Measurements from ENCODE around the gene GRK5.
A peak's percentile ranks its signal among the peaks of the same experiment; 100 is the strongest.

GRK5 gene

GRCh38 chr10:119342335-119342734 lies 135.0 kb downstream of the GRK5 start:
- peaks cover 0 to 9% of the 10 kb centered on the region in 2 donors for H3K4me1 ChIP-seq (ENCODE audit: control insufficient read depth in 2 of 2, insufficient read depth in 1 of 2, low read depth in 1 of 2, low read length in 2 of 2)
- no peak overlapping the region for H2AFZ ChIP-seq (ENCODE audit: low read length)
- H2BK5ac ChIP-seq (ENCODE audit: low read length): no peak overlapping the region
- H3K79me1 ChIP-seq (ENCODE audit: low read depth, low read length): no peaks in the 10 kb centered on the region
- H3K23ac ChIP-seq (ENCODE audit: low read depth, low read length, poor library complexity): no peak overlapping the region
- H2BK15ac ChIP-seq (ENCODE audit: low read length): no peak overlapping the region
- H3K27me3 ChIP-seq (ENCODE audit: control insufficient read depth in 3 of 3, insufficient read depth in 3 of 3, low read depth in 1 of 3, low read length in 3 of 3): no peaks in the 10 kb centered on the region
- no peak overlapping the region for H4K91ac ChIP-seq (ENCODE audit: low read depth, low read length, poor library complexity)
- DNase-seq (ENCODE audit: low spot score): no peak
- no peak overlapping the region for H3K4me3 ChIP-seq (ENCODE audit: low read length in 2 of 2)
- H2BK120ac ChIP-seq (ENCODE audit: low read depth, low read length): no peak overlapping the region
- no peak overlapping the region for H3K18ac ChIP-seq (ENCODE audit: low read length)
- H3K36me3 ChIP-seq (replicated peaks in 1 of 2; ENCODE audit: control insufficient read depth in 2 of 2, insufficient read depth in 2 of 2, low read length in 2 of 2): peaks cover 0 to 3% of the 10 kb centered on the region in 2 donors
- no peak overlapping the region for H2BK12ac ChIP-seq (ENCODE audit: low read length)
- no peak overlapping the region for H3K27ac ChIP-seq (replicated peaks; ENCODE audit: low read length)
- H4K8ac ChIP-seq (ENCODE audit: low read depth, low read length): no peak overlapping the region
- no peak overlapping the region for H3K9ac ChIP-seq (ENCODE audit: low read depth, low read length, poor library complexity)
- no peak overlapping the region for H3K4ac ChIP-seq (ENCODE audit: low read length)
- H3K9me3 ChIP-seq (replicated peaks in 1 of 2; ENCODE audit: control insufficient read depth in 2 of 2, insufficient read depth in 1 of 2, low read depth in 1 of 2, low read length in 2 of 2): peaks cover 0 to 3% of the 10 kb centered on the region in 2 donors
- WGBS, 2 donors (ENCODE audit: extremely low coverage in 2 of 2, insufficient read length in 2 of 2, insufficient replicate concordance in 1 of 2): no CpG with 5 or more reads among the region's 9 CpGs
- H3K4me2 ChIP-seq (ENCODE audit: insufficient read depth, low read length, poor library complexity, severe bottlenecking): no peak overlapping the region
- no peak overlapping the region for H3K14ac ChIP-seq (ENCODE audit: low read length)
- peak overlapping the region; percentile 37 for H2AK5ac ChIP-seq (ENCODE audit: low read depth, low read length)

DNA sequence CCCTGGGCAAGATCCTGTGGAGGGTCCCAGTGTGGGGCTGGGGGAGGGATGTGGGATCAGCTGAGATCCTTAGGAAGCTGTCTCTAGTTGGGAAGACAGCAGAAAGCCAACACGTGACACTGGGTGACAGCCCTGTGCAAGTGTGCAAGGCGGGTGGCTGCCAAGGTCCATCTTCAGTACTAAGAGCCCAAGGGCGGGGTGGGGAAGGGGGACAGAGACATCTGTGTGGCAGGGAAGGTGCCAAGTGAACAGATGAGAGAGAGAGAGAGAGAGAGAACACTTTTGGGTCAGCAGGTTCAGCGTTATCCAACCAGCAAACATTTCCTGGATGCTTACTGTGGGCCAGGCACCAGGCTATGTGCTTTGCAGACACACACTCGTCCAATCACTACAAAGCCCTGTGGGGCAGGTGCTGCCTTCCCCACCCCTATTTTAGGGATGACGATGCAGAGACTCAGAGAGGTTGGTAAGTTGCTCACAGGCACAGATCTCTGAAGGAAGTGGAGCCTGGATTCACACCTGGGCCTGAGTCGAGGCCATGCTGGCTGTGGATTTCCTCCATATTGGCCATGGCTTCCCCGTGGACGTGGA lies 135.7 kb downstream of the GRK5 start:
- H3K9me3 ChIP-seq (replicated peaks in 1 of 2; ENCODE audit: control insufficient read depth in 2 of 2, insufficient read depth in 1 of 2, low read depth in 1 of 2, low read length in 2 of 2): peaks cover 0 to 3% of the 10 kb centered on the region in 2 donors
- H3K14ac ChIP-seq (ENCODE audit: low read length): no peak overlapping the region
- no CpG with 5 or more reads among the region's 9 CpGs for whole genome bisulfite sequencing, 2 donors (ENCODE audit: extremely low coverage in 2 of 2, insufficient read length in 2 of 2, insufficient replicate concordance in 1 of 2)
- peak overlapping the region; percentile 37 for H2AK5ac ChIP-seq (ENCODE audit: low read depth, low read length)
- no peak overlapping the region for H4K8ac ChIP-seq (ENCODE audit: low read depth, low read length)
- H3K27me3 ChIP-seq (ENCODE audit: control insufficient read depth in 3 of 3, insufficient read depth in 3 of 3, low read depth in 1 of 3, low read length in 3 of 3): no peaks in the 10 kb centered on the region
- H3K23ac ChIP-seq (ENCODE audit: low read depth, low read length, poor library complexity): no peak overlapping the region
- H3K4ac ChIP-seq (ENCODE audit: low read length): no peak overlapping the region
- no peak overlapping the region for H2BK12ac ChIP-seq (ENCODE audit: low read length)
- H2BK120ac ChIP-seq (ENCODE audit: low read depth, low read length): no peak overlapping the region
- H3K27ac ChIP-seq (replicated peaks; ENCODE audit: low read length): no peak overlapping the region
- DNase-seq (ENCODE audit: low spot score): no peak
- H3K79me1 ChIP-seq (ENCODE audit: low read depth, low read length): no peaks in the 10 kb centered on the region
- no peak overlapping the region for H3K9ac ChIP-seq (ENCODE audit: low read depth, low read length, poor library complexity)
- no peak overlapping the region for H2BK15ac ChIP-seq (ENCODE audit: low read length)
- no peak overlapping the region for H4K91ac ChIP-seq (ENCODE audit: low read depth, low read length, poor library complexity)
- no peak overlapping the region for H2AFZ ChIP-seq (ENCODE audit: low read length)
- no peak overlapping the region for H2BK5ac ChIP-seq (ENCODE audit: low read length)
- peak overlapping the region; percentile 18 for H3K18ac ChIP-seq (ENCODE audit: low read length)
- no peak overlapping the region for H3K4me2 ChIP-seq (ENCODE audit: insufficient read depth, low read length, poor library complexity, severe bottlenecking)
- H3K4me3 ChIP-seq (ENCODE audit: low read length in 2 of 2): no peak overlapping the region
- peaks cover 0 to 3% of the 10 kb centered on the region in 2 donors for H3K36me3 ChIP-seq (replicated peaks in 1 of 2; ENCODE audit: control insufficient read depth in 2 of 2, insufficient read depth in 2 of 2, low read length in 2 of 2)
- peaks cover 0 to 8% of the 10 kb centered on the region in 2 donors for H3K4me1 ChIP-seq (ENCODE audit: control insufficient read depth in 2 of 2, insufficient read depth in 1 of 2, low read depth in 1 of 2, low read length in 2 of 2)

- H3K36me3 ChIP-seq (replicated peaks in 1 of 2; ENCODE audit: control insufficient read depth in 2 of 2, insufficient read depth in 2 of 2, low read length in 2 of 2): peaks cover 0 to 3% of the 10 kb centered on the region in 2 donors
- no peak for DNase-seq (ENCODE audit: low spot score)
- peak overlapping the region; percentile 3 for H3K23ac ChIP-seq (ENCODE audit: low read depth, low read length, poor library complexity)
- no peak overlapping the region for H3K4ac ChIP-seq (ENCODE audit: low read length)
- H3K4me3 ChIP-seq (ENCODE audit: low read length in 2 of 2): no peak overlapping the region
- peaks cover 0 to 9% of the 10 kb centered on the region in 2 donors for H3K4me1 ChIP-seq (ENCODE audit: control insufficient read depth in 2 of 2, insufficient read depth in 1 of 2, low read depth in 1 of 2, low read length in 2 of 2)
- no peak overlapping the region for H2BK12ac ChIP-seq (ENCODE audit: low read length)
- H3K9me3 ChIP-seq (replicated peaks in 1 of 2; ENCODE audit: control insufficient read depth in 2 of 2, insufficient read depth in 1 of 2, low read depth in 1 of 2, low read length in 2 of 2): peaks cover 0 to 3% of the 10 kb centered on the region in 2 donors
- H2BK120ac ChIP-seq (ENCODE audit: low read depth, low read length): no peak overlapping the region
- WGBS, 2 donors (ENCODE audit: extremely low coverage in 2 of 2, insufficient read length in 2 of 2, insufficient replicate concordance in 1 of 2): no CpG with 5 or more reads among the region's 12 CpGs
- H3K27me3 ChIP-seq (ENCODE audit: control insufficient read depth in 3 of 3, insufficient read depth in 3 of 3, low read depth in 1 of 3, low read length in 3 of 3): no peaks in the 10 kb centered on the region
- H4K8ac ChIP-seq (ENCODE audit: low read depth, low read length): no peak overlapping the region
- no peak overlapping the region for H4K91ac ChIP-seq (ENCODE audit: low read depth, low read length, poor library complexity)
- no peak overlapping the region for H3K27ac ChIP-seq (replicated peaks; ENCODE audit: low read length)
- H2BK5ac ChIP-seq (ENCODE audit: low read length): no peak overlapping the region
- no peak overlapping the region for H2AFZ ChIP-seq (ENCODE audit: low read length)
- peak overlapping the region; percentile 61 for H3K14ac ChIP-seq (ENCODE audit: low read length)
- H3K18ac ChIP-seq (ENCODE audit: low read length): no peak overlapping the region
- no peak overlapping the region for H2BK15ac ChIP-seq (ENCODE audit: low read length)
- H3K9ac ChIP-seq (ENCODE audit: low read depth, low read length, poor library complexity): no peak overlapping the region
- H3K79me1 ChIP-seq (ENCODE audit: low read depth, low read length): peaks cover 2% of the 10 kb centered on the region
- H2AK5ac ChIP-seq (ENCODE audit: low read depth, low read length): no peak overlapping the region
- no peak overlapping the region for H3K4me2 ChIP-seq (ENCODE audit: insufficient read depth, low read length, poor library complexity, severe bottlenecking)
These were observed 137.0 kb downstream of the GRK5 start for GRCh38 chr10:119344381-119344780.

- Histone ChIP-seq H2BK5ac (ENCODE audit: low read length) (peak overlapping the region; percentile 32), H3K4me1 (ENCODE audit: control insufficient read depth in 2 of 2, insufficient read depth in 1 of 2, low read depth in 1 of 2, low read length in 2 of 2) (peaks cover 0 to 9% of the 10 kb centered on the region in 2 donors), H3K79me1 (ENCODE audit: low read depth, low read length) (peaks cover 2% of the 10 kb centered on the region), H3K4ac (ENCODE audit: low read length) (no peak overlapping the region), H2AFZ (ENCODE audit: low read length) (no peak overlapping the region), H2AK5ac (ENCODE audit: low read depth, low read length) (peak overlapping the region; percentile 24), H2BK15ac (ENCODE audit: low read length) (no peak overlapping the region), H4K8ac (ENCODE audit: low read depth, low read length) (no peak overlapping the region), H3K18ac (ENCODE audit: low read length) (peak overlapping the region; percentile 63), H3K14ac (ENCODE audit: low read length) (peak overlapping the region; percentile 42), H2BK12ac (ENCODE audit: low read length) (no peak overlapping the region), H3K27me3 (ENCODE audit: control insufficient read depth in 3 of 3, insufficient read depth in 3 of 3, low read depth in 1 of 3, low read length in 3 of 3) (no peaks in the 10 kb centered on the region), H3K4me3 (ENCODE audit: low read length in 2 of 2) (no peak overlapping the region), H3K4me2 (ENCODE audit: insufficient read depth, low read length, poor library complexity, severe bottlenecking) (no peak overlapping the region), H4K91ac (ENCODE audit: low read depth, low read length, poor library complexity) (no peak overlapping the region), H3K9ac (ENCODE audit: low read depth, low read length, poor library complexity) (no peak overlapping the region), H2BK120ac (ENCODE audit: low read depth, low read length) (no peak overlapping the region), H3K36me3 (replicated peaks in 1 of 2; ENCODE audit: control insufficient read depth in 2 of 2, insufficient read depth in 2 of 2, low read length in 2 of 2) (peaks cover 0 to 3% of the 10 kb centered on the region in 2 donors), H3K9me3 (replicated peaks in 1 of 2; ENCODE audit: control insufficient read depth in 2 of 2, insufficient read depth in 1 of 2, low read depth in 1 of 2, low read length in 2 of 2) (peaks cover 3 to 6% of the 10 kb centered on the region in 2 donors), H3K23ac (ENCODE audit: low read depth, low read length, poor library complexity) (no peak overlapping the region), H3K27ac (replicated peaks; ENCODE audit: low read length) (no peak overlapping the region)
- DNase-seq (ENCODE audit: low spot score): no peak
- no CpG with 5 or more reads among the region's 16 CpGs for WGBS, 2 donors (ENCODE audit: extremely low coverage in 2 of 2, insufficient read length in 2 of 2, insufficient replicate concordance in 1 of 2)
These were observed 138.9 kb downstream of the GRK5 start for GRCh38 chr10:119346095-119346832.
